Mucosa of descending colon (tissue), 3 donors: ENCODE results near the gene SNAP91. TPM values are rescaled to one million over a fixed set of nuclear protein-coding genes. Genes with fewer than 3 reads are reported as not detected.

Experiments
- ATAC-seq: fragments of 200-7000 bp; cut with Tn5 transposase; one replicate; pipeline ENCODE4 v1.9.1; 2020; ENCODE audit warnings: mild to moderate bottlenecking, moderate library complexity
- DNase-seq, 3 donors: peaks; one replicate each; pipeline ENCODE4 v3.0.0-alpha.2; 2020
- H3K36me3 ChIP-seq: fragments of 200-600 bp; one replicate; pipeline ENCODE4 v1.8.0; 2021; ENCODE audit warnings: low read depth, mild to moderate bottlenecking
- H3K4me1 ChIP-seq: fragments of 200-600 bp; one replicate; pipeline ENCODE4 v1.8.0; 2021; ENCODE audit warnings: low read depth, mild to moderate bottlenecking
- H3K4me3 ChIP-seq: fragments of 200-600 bp; one replicate; pipeline ENCODE4 v1.8.0; 2021; ENCODE audit warnings: mild to moderate bottlenecking
- H3K9me3 ChIP-seq: fragments of 200-600 bp; one replicate; pipeline ENCODE4 v1.8.0; 2021; ENCODE audit warnings: mild to moderate bottlenecking
- CTCF ChIP-seq: fragments of 200-600 bp; IDR thresholded peaks from one replicate; pipeline ENCODE4 v1.8.0; 2022; ENCODE audit warnings: antibody characterized with exemption, mild to moderate bottlenecking
- intact Hi-C, 2 donors: fragments of 100-400 bp; cut with DNase I in 1 of 2; cut with micrococcal nuclease in 1 of 2; formaldehyde crosslinking; loops; one replicate each; pipeline versions ENCODE4 v1.11.0 to v1.11.1; 2022; cut with DNase I, micrococcal nuclease
- total RNA-seq, 3 donors: library from RNA; stranded (reverse); fragmentation: NEBNext Ultra II Directional in 2 of 3; extraction: Animal tissue kit (Norgen Biotek cat#: 25700) in 2 of 3; gene quantifications; one replicate each; pipeline versions ENCODE4 v1.2.1 to v1.2.4, GENCODE V29; 2021 to 2023
- donor health status: DM: no; HTN: no; CAD: no; lungs with moderate emphysema.
- donor health status: DM: no; HTN: no; CAD: no.
- donor health status: DM: no; HTN: yes; CAD: no.

Gene SNAP91
- total RNA-seq, 3 donors from 2014 or later: 0.29 to 3.5 (median 0.49) TPM

GRCh38 chr6:83514466-83514865, 194.4 kb downstream of the SNAP91 start:
- intact Hi-C loops: loop anchor here (5.0 to 10.0 kb wide), 5 partner anchors 97 to 440 kb away; no protein-coding TSS in a partner anchor
- Histone ChIP-seq H3K36me3 (no peaks in the 10 kb centered on the region), H3K4me1 (peaks cover 7% of the 10 kb centered on the region), H3K4me3 (no peak overlapping the region), H3K9me3 (no peaks in the 10 kb centered on the region)
- ATAC-seq (no peak), DNase-seq (no peak)
- TF ChIP-seq CTCF: no peak

GRCh38 chr6:83511901-83512681, 196.8 kb downstream of the SNAP91 start, which contains the start of gene PRSS35:
Gene PRSS35 (plus strand): TSS chr6:83512534. CDS start chr6:83523442, 10,908 bp downstream.
- intact Hi-C loops: loop anchor here (5.0 to 10.0 kb wide), 5 partner anchors 95 to 437 kb away; no protein-coding TSS in a partner anchor
- Histone ChIP-seq H3K9me3 (no peaks in the 10 kb centered on the region), H3K4me1 (peaks cover 7% of the 10 kb centered on the region), H3K4me3 (no peak within 1 kb of the TSS), H3K36me3 (no peaks in the 10 kb centered on the region)
- ATAC-seq (peak; percentile 89), DNase-seq (peak; percentile 52 to 62 (median 53))
- peak; percentile 25 for TF ChIP-seq CTCF

GRCh38 chr6:83511266-83511665, 197.6 kb downstream of the SNAP91 start:
- Histone ChIP-seq H3K4me1 (peaks cover 7% of the 10 kb centered on the region), H3K9me3 (no peaks in the 10 kb centered on the region), H3K4me3 (no peak overlapping the region), H3K36me3 (no peaks in the 10 kb centered on the region)
- intact Hi-C loops: loop anchor here (5.0 to 10.0 kb wide), 5 partner anchors 94 to 436 kb away; no protein-coding TSS in a partner anchor
- DNase-seq (no peak), ATAC-seq (no peak)
- no peak for TF ChIP-seq CTCF

GRCh38 chr6:83510791-83511190, 198.1 kb downstream of the SNAP91 start:
- intact Hi-C loops: loop anchor here (5.0 to 10.0 kb wide), 5 partner anchors 93 to 436 kb away; no protein-coding TSS in a partner anchor
- DNase-seq (no peak), ATAC-seq (no peak)
- peaks cover 7% of the 10 kb centered on the region for H3K4me1 ChIP-seq
- TF ChIP-seq CTCF: no peak
- no peaks in the 10 kb centered on the region for H3K36me3 ChIP-seq
- H3K9me3 ChIP-seq: no peaks in the 10 kb centered on the region
- no peak overlapping the region for H3K4me3 ChIP-seq

GRCh38 chr6:83509441-83509840, 199.5 kb downstream of the SNAP91 start:
- intact Hi-C loops: no loop called here
- no peak for TF ChIP-seq CTCF
- ATAC-seq (peak; percentile 32), DNase-seq (no peak)
- H3K4me1 ChIP-seq: peaks cover 7% of the 10 kb centered on the region
- no peaks in the 10 kb centered on the region for H3K9me3 ChIP-seq
- H3K4me3 ChIP-seq: no peak overlapping the region
- no peaks in the 10 kb centered on the region for H3K36me3 ChIP-seq
